Gastrocnemius medialis (tissue), 4 donors: ENCODE measurements around the gene CTRB1.

Source experiments
- POLR2A ChIP-seq, 2 donors: fragments of 450-650 bp; IDR thresholded peaks; one replicate each; pipeline ENCODE4 v1.6.1; 2017; ENCODE audit warnings: antibody characterized with exemption in 2 of 2, mild to moderate bottlenecking in 2 of 2, moderate library complexity in 2 of 2
- TF ChIP-seq, protein P1 (sequence below), 5 experiments: fragments of 450-650 bp in 3 of 5; fragments of 200-600 bp in 2 of 5; sonication (generic) in 2 of 5; IDR thresholded peaks in 4 of 5; conservative IDR thresholded peaks in 1 of 5; 1 replicate in 4 of 5; 2 replicates in 1 of 5; pipeline ENCODE4 v1.5.1; 2016 to 2019; ENCODE audit warnings: antibody characterized with exemption in 5 of 5, mild to moderate bottlenecking in 3 of 5, moderate library complexity in 3 of 5

DNA sequence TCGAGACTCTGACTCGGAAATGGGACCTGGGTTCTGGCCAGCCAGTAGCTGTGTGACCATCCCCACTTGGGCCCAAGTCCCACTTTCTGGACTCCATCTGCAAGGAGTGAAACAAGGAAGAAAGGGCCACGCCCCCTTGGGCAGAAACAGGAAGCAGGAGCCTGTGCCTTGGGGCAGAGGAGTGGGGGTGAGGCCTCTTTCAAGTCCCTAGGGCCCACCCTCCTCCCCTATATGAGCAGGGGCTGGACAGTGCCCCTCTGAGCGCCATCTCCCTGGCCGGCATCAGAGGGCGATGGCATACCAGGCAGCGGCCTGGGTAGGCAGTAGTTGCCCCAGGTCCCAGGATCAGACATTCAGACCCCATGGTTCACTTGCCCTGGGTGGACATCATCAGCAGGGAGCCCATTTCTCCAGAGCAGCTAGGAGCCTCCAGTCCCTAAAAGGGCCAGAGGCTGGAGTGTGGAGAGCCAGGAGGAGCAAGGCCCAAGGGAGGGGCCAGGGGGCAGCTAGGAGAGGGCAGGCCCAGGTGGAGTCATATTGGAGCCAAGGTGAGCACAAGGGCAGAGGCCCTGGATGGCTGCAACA, 25.5 kb downstream of the CTRB1 start:
- TF ChIP-seq, protein P1, sequence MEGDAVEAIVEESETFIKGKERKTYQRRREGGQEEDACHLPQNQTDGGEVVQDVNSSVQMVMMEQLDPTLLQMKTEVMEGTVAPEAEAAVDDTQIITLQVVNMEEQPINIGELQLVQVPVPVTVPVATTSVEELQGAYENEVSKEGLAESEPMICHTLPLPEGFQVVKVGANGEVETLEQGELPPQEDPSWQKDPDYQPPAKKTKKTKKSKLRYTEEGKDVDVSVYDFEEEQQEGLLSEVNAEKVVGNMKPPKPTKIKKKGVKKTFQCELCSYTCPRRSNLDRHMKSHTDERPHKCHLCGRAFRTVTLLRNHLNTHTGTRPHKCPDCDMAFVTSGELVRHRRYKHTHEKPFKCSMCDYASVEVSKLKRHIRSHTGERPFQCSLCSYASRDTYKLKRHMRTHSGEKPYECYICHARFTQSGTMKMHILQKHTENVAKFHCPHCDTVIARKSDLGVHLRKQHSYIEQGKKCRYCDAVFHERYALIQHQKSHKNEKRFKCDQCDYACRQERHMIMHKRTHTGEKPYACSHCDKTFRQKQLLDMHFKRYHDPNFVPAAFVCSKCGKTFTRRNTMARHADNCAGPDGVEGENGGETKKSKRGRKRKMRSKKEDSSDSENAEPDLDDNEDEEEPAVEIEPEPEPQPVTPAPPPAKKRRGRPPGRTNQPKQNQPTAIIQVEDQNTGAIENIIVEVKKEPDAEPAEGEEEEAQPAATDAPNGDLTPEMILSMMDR (IDR thresholded peaks at IDR 0.05 in 4 of 5, conservative IDR thresholded peaks at IDR 0.05 in 1 of 5) = no peak
- TF ChIP-seq POLR2A (IDR thresholded peaks at IDR 0.05) = no peak
